ENCODE results near the gene FBXO47.

Gene FBXO47

GRCh38 chr17:38888842-38889241 is 78.4 kb downstream of the FBXO47 start:
- Histone ChIP-seq H3K27ac (ENCODE audit: low read depth, low read length) (no peak overlapping the region), H3K27me3 (ENCODE audit: control insufficient read depth in 5 of 5, insufficient read depth in 4 of 5, low read length in 5 of 5) (no peaks in the 10 kb centered on the region), H3K36me3 (ENCODE audit: control insufficient read depth in 5 of 5, insufficient read depth in 5 of 5, low read length in 5 of 5) (peaks cover 0 to 83% (median 67%) of the 10 kb centered on the region in 5 donors), H3K9ac (ENCODE audit: low read length in 5 of 5) (no peak overlapping the region), H3K4me1 (ENCODE audit: control insufficient read depth in 5 of 5, insufficient read depth in 5 of 5, low read length in 5 of 5) (peaks cover 13 to 69% (median 54%) of the 10 kb centered on the region in 5 donors), H3K4me3 (ENCODE audit: low read depth in 1 of 5, low read length in 5 of 5) (no peak overlapping the region), H3K9me3 (ENCODE audit: control insufficient read depth in 5 of 5, low read length in 5 of 5) (no peaks in the 10 kb centered on the region)

GRCh38 chr17:38886643-38887010 is 80.6 kb downstream of the FBXO47 start:
- Histone ChIP-seq H3K4me1 (ENCODE audit: control insufficient read depth in 5 of 5, insufficient read depth in 5 of 5, low read length in 5 of 5) (peaks cover 16 to 70% (median 57%) of the 10 kb centered on the region in 5 donors), H3K27me3 (ENCODE audit: control insufficient read depth in 5 of 5, insufficient read depth in 4 of 5, low read length in 5 of 5) (no peaks in the 10 kb centered on the region), H3K36me3 (ENCODE audit: control insufficient read depth in 5 of 5, insufficient read depth in 5 of 5, low read length in 5 of 5) (peaks cover 0 to 80% (median 53%) of the 10 kb centered on the region in 5 donors), H3K9me3 (ENCODE audit: control insufficient read depth in 5 of 5, low read length in 5 of 5) (no peaks in the 10 kb centered on the region), H3K27ac (ENCODE audit: low read depth, low read length) (no peak overlapping the region), H3K9ac (ENCODE audit: low read length in 5 of 5) (no peak overlapping the region), H3K4me3 (ENCODE audit: low read depth in 1 of 5, low read length in 5 of 5) (no peak overlapping the region)

All from subcutaneous abdominal adipose tissue (tissue), 5 donors.